ENCODE data around the gene IPO8. TPM values are rescaled to one million over a fixed set of nuclear protein-coding genes. Genes with fewer than 3 reads are reported as not detected.

Gene IPO8
- total RNA-seq, 1 experiment from 2014 or later, result 50.4 TPM

GRCh38 chr12:30587782-30588181, 107.9 kb downstream of the IPO8 start:
- CTCF ChIA-PET, result no interaction called here
- H3K4me1 Mint-ChIP-seq (ENCODE audit: low read depth, unreplicated experiment), result no peaks in the 10 kb centered on the region
- no peaks in the 10 kb centered on the region for H3K9me3 Mint-ChIP-seq (ENCODE audit: unreplicated experiment)
- no peaks in the 10 kb centered on the region for H3K9me3 ChIP-seq
- DNase-seq, result no peak
- no peaks in the 10 kb centered on the region for H3K4me1 ChIP-seq
- H3K36me3 ChIP-seq (ENCODE audit: control insufficient read depth, insufficient read depth, low read length), result no peaks in the 10 kb centered on the region
- no peak overlapping the region for H3K4me3 Mint-ChIP-seq (ENCODE audit: unreplicated experiment)
- H3K36me3 Mint-ChIP-seq (ENCODE audit: insufficient read depth, unreplicated experiment), result no peaks in the 10 kb centered on the region
- POLR2A ChIA-PET, result no interaction called here
- BruUV-seq (replicated peaks), result no TSS peak
- intact Hi-C loops (cut with micrococcal nuclease; ENCODE audit: unreplicated experiment), result no loop called here
- no peak overlapping the region for H3K4me3 ChIP-seq (ENCODE audit: low read depth, low read length)
- no peak for TF ChIP-seq CTCF (IDR thresholded peaks at IDR 0.05; ENCODE audit: insufficient read depth in 1 of 2, low read depth in 1 of 2, low read length in 1 of 2, severe bottlenecking in 1 of 2, unreplicated experiment in 1 of 2)
- no peaks in the 10 kb centered on the region for H3K27me3 Mint-ChIP-seq (ENCODE audit: insufficient read depth, unreplicated experiment)
- H3K27me3 ChIP-seq (replicated peaks; ENCODE audit: control insufficient read depth, insufficient read depth, low read length), result no peaks in the 10 kb centered on the region
- no peak overlapping the region for H3K27ac Mint-ChIP-seq (ENCODE audit: unreplicated experiment)

- no peaks in the 10 kb centered on the region for H3K9me3 Mint-ChIP-seq (ENCODE audit: unreplicated experiment)
- intact Hi-C loops (cut with micrococcal nuclease; ENCODE audit: unreplicated experiment), result no loop called here
- Histone ChIP-seq H3K27me3 (replicated peaks; ENCODE audit: control insufficient read depth, insufficient read depth, low read length) (no peaks in the 10 kb centered on the region), H3K9me3 (no peaks in the 10 kb centered on the region), H3K36me3 (ENCODE audit: control insufficient read depth, insufficient read depth, low read length) (no peaks in the 10 kb centered on the region), H3K4me3 (ENCODE audit: low read depth, low read length) (no peak overlapping the region), H3K4me1 (no peaks in the 10 kb centered on the region)
- H3K4me3 Mint-ChIP-seq (ENCODE audit: unreplicated experiment), result no peak overlapping the region
- no peak for DNase-seq
- CTCF ChIA-PET, result no interaction called here
- no peak overlapping the region for H3K27ac Mint-ChIP-seq (ENCODE audit: unreplicated experiment)
- no TSS peak for BruUV-seq (replicated peaks)
- H3K4me1 Mint-ChIP-seq (ENCODE audit: low read depth, unreplicated experiment), result no peaks in the 10 kb centered on the region
- POLR2A ChIA-PET, result no interaction called here
- no peaks in the 10 kb centered on the region for H3K27me3 Mint-ChIP-seq (ENCODE audit: insufficient read depth, unreplicated experiment)
- no peaks in the 10 kb centered on the region for H3K36me3 Mint-ChIP-seq (ENCODE audit: insufficient read depth, unreplicated experiment)
- no peak for TF ChIP-seq CTCF (IDR thresholded peaks at IDR 0.05; ENCODE audit: insufficient read depth in 1 of 2, low read depth in 1 of 2, low read length in 1 of 2, severe bottlenecking in 1 of 2, unreplicated experiment in 1 of 2)
Observed at GRCh38 chr12:30585877-30586276, 109.8 kb downstream of the IPO8 start.

GRCh38 chr12:30582943-30583342, 112.7 kb downstream of the IPO8 start:
- intact Hi-C loops (cut with micrococcal nuclease; ENCODE audit: unreplicated experiment), result no loop called here
- POLR2A ChIA-PET, result no interaction called here
- H3K4me1 Mint-ChIP-seq (ENCODE audit: low read depth, unreplicated experiment), result no peaks in the 10 kb centered on the region
- Histone ChIP-seq H3K36me3 (ENCODE audit: control insufficient read depth, insufficient read depth, low read length) (no peaks in the 10 kb centered on the region), H3K9me3 (no peaks in the 10 kb centered on the region), H3K27me3 (replicated peaks; ENCODE audit: control insufficient read depth, insufficient read depth, low read length) (no peaks in the 10 kb centered on the region), H3K4me3 (ENCODE audit: low read depth, low read length) (no peak overlapping the region), H3K4me1 (no peaks in the 10 kb centered on the region)
- no peaks in the 10 kb centered on the region for H3K36me3 Mint-ChIP-seq (ENCODE audit: insufficient read depth, unreplicated experiment)
- H3K4me3 Mint-ChIP-seq (ENCODE audit: unreplicated experiment), result no peak overlapping the region
- no peak overlapping the region for H3K27ac Mint-ChIP-seq (ENCODE audit: unreplicated experiment)
- no TSS peak for BruUV-seq (replicated peaks)
- H3K9me3 Mint-ChIP-seq (ENCODE audit: unreplicated experiment), result no peaks in the 10 kb centered on the region
- CTCF ChIA-PET, result no interaction called here
- no peak for DNase-seq
- H3K27me3 Mint-ChIP-seq (ENCODE audit: insufficient read depth, unreplicated experiment), result peaks cover 6% of the 10 kb centered on the region
- TF ChIP-seq CTCF (IDR thresholded peaks at IDR 0.05; ENCODE audit: insufficient read depth in 1 of 2, low read depth in 1 of 2, low read length in 1 of 2, severe bottlenecking in 1 of 2, unreplicated experiment in 1 of 2), result no peak

All from Caco-2 (cell line).